Stomach smooth muscle (tissue), 2 donors: ENCODE measurements around the gene NETO1.

ENCODE experiments used
- H3K27ac ChIP-seq: one replicate; pipeline ENCODE4 v1.7.0; 2013; ENCODE audit warnings: mild to moderate bottlenecking, low read length, inconsistent platforms
- H3K27me3 ChIP-seq, 2 donors: one replicate each; pipeline ENCODE4 v1.7.0; 2013; ENCODE audit warnings: low read length in 2 of 2; ENCODE audit not compliant: insufficient read depth in 2 of 2, control insufficient read depth in 1 of 2
- H3K36me3 ChIP-seq, 2 donors: one replicate each; pipeline ENCODE4 v1.7.0; 2013; ENCODE audit warnings: low read length in 2 of 2; ENCODE audit not compliant: control insufficient read depth in 2 of 2, insufficient read depth in 2 of 2
- H3K4me1 ChIP-seq: one replicate; pipeline ENCODE4 v1.7.0; 2013; ENCODE audit warnings: low read length; ENCODE audit not compliant: control insufficient read depth, insufficient read depth
- H3K4me3 ChIP-seq, 2 donors: one replicate each; pipeline ENCODE4 v1.7.0; 2013; ENCODE audit warnings: low read length in 2 of 2
- H3K9ac ChIP-seq, 2 donors: one replicate each; pipeline ENCODE4 v1.7.0; 2013; ENCODE audit warnings: low read length in 2 of 2, mild to moderate bottlenecking in 1 of 2
- H3K9me3 ChIP-seq, 2 donors: one replicate each; pipeline ENCODE4 v1.7.0; 2013; ENCODE audit warnings: low read length in 2 of 2; ENCODE audit not compliant: control insufficient read depth in 2 of 2
- donor health status: healthy.
- donor health status: Pancreatic carcinoma.

NETO1 gene

DNA sequence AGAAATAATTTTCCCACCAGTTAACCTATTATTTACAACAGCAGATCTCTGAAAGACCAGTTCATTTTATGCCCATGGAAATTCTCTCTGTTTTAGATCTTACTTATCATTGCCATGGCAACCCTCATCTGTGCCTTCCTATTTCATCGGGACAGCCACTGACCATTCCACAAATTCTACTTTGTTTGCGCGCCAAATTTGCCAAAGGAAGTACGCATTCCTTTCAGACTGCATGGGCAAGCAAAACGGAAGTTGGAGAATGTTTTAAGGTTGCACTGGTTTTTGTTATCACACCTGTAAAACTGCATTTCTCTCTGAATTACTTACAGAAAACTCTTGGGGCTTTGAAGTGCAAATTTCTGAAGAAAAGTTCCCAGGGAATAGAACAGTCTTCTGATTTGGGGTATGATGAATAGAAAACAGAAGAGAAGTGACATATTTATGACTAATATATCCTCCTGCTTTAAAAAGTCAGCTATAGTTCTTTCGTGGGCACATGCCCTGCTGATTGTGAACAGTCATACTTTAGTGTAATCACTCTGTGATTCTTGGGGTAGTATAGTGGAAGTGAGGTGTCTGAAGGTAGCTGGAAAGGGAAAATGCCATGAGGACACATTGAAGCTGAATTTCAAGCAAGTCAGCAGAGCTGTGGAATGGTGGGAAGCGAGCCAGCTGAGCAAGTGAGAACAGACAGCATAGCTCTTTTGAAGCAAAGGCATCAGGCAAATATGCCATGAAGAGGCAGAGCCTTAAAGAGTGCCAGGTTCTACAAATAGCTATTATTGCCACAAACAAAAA is 20.9 kb downstream of the NETO1 start:
- no peaks in the 10 kb centered on the region for H3K36me3 ChIP-seq
- H3K27ac ChIP-seq, result no peak overlapping the region
- no peaks in the 10 kb centered on the region for H3K4me1 ChIP-seq
- H3K9ac ChIP-seq, result no peak overlapping the region
- H3K4me3 ChIP-seq, result no peak overlapping the region
- peaks cover 0 to 5% of the 10 kb centered on the region in 2 donors for H3K9me3 ChIP-seq
- no peaks in the 10 kb centered on the region for H3K27me3 ChIP-seq

DNA sequence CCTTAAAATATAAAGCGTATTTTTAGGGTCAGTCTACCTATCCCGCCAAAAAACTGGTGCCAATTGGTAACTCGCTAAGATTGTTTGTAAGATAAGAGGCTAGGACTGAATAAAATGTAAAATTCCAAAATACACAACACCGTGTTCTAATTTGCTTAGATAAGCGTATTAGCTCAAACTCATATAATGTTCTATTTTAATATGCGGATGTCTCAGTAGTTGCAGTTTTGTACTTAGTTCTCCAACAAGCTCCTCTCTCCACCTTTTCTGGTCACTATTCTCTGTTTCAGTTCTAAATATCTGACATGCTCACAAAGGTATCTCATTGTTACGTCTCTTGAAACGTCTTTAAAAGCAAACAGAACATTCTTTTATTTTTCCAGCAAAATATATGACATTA is 24.0 kb downstream of the NETO1 start:
- Histone ChIP-seq H3K36me3 (no peaks in the 10 kb centered on the region), H3K9me3 (peaks cover 0 to 5% of the 10 kb centered on the region in 2 donors), H3K4me3 (no peak overlapping the region), H3K4me1 (no peaks in the 10 kb centered on the region), H3K27me3 (no peaks in the 10 kb centered on the region), H3K27ac (no peak overlapping the region), H3K9ac (no peak overlapping the region)

DNA sequence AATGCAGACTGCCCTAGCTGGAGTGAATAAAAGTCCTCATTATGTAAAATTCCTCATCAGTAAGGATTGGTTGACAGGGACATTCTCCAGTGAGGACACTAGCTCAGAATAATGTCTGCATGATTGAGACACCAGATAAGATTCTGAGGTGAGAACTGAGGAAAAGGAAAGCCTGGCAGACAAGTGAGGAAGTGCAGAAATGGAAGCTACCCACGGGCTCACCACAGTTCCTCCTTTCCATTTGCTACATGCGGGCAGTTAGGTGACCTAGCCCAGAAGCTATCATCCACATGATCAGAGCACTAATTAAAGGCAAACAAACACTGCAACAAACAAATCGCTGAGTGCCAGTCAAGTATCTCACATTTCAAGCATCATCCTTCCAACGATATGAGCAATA is 27.7 kb downstream of the NETO1 start:
- H3K4me1 ChIP-seq, result no peaks in the 10 kb centered on the region
- H3K27ac ChIP-seq, result no peak overlapping the region
- H3K27me3 ChIP-seq, result no peaks in the 10 kb centered on the region
- H3K4me3 ChIP-seq, result no peak overlapping the region
- peaks cover 0 to 2% of the 10 kb centered on the region in 2 donors for H3K9me3 ChIP-seq
- H3K9ac ChIP-seq, result no peak overlapping the region
- H3K36me3 ChIP-seq, result no peaks in the 10 kb centered on the region

DNA sequence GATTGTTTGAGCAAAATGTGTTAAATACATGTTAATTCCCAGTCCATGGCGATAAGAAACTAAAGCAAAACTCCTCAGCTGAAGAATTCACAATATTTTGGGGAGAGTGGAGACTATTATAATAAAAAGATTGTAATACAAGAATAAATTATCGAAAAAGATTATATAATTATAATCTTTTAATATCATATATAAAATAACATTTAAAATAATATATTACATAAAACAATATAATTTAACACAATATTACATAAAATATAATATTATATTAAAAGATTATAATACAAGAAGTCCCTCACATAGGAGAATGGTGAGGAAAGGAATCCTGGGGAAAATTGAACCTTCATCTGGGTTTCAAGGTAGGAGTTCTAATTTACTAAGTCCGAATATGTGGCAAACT is 33.1 kb downstream of the NETO1 start:
- no peaks in the 10 kb centered on the region for H3K27me3 ChIP-seq
- H3K4me1 ChIP-seq, result no peaks in the 10 kb centered on the region
- H3K9ac ChIP-seq, result no peak overlapping the region
- H3K27ac ChIP-seq, result no peak overlapping the region
- H3K9me3 ChIP-seq, result no peaks in the 10 kb centered on the region
- H3K36me3 ChIP-seq, result no peaks in the 10 kb centered on the region
- H3K4me3 ChIP-seq, result no peak overlapping the region

DNA sequence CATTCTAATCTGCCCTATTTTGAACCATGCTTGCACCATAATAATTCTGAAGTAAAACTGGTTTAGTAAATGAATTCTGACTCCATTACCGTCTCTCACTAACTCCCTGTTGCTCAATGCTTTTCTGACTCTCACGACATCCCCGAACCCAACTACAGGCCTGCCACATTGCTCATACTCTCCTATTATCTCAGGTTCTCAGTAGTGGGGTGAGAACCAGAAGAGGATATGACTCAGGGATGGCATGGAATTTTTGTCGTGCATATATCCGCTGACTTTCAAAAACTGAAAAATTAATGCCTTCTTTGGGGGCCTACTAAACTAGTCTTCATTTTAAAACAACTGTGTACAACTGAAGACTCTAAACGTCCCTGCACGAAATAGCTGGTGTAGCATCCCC is 34.3 kb downstream of the NETO1 start:
- H3K27ac ChIP-seq, result no peak overlapping the region
- no peak overlapping the region for H3K9ac ChIP-seq
- H3K9me3 ChIP-seq, result no peaks in the 10 kb centered on the region
- no peaks in the 10 kb centered on the region for H3K36me3 ChIP-seq
- no peak overlapping the region for H3K4me3 ChIP-seq
- no peaks in the 10 kb centered on the region for H3K4me1 ChIP-seq
- H3K27me3 ChIP-seq, result no peaks in the 10 kb centered on the region

DNA sequence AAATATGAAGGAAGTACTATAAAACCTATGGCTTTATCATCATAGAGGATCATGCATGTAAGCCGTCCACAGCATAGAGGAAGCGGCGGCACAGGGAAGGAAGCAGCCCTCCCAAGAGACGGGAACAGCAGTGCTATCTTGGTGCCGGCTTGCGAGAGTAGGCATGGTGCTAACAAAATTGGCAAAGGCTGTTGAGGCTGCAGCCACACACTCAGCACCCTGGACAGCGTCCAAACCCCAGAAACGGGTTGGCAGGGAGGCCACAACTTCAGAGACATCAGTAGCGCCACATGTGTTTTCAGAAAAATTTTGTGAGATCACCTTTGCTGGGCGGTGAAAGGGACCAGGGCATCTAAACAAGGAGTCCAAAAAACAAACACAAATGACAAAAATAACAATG is 37.7 kb downstream of the NETO1 start:
- no peak overlapping the region for H3K27ac ChIP-seq

DNA sequence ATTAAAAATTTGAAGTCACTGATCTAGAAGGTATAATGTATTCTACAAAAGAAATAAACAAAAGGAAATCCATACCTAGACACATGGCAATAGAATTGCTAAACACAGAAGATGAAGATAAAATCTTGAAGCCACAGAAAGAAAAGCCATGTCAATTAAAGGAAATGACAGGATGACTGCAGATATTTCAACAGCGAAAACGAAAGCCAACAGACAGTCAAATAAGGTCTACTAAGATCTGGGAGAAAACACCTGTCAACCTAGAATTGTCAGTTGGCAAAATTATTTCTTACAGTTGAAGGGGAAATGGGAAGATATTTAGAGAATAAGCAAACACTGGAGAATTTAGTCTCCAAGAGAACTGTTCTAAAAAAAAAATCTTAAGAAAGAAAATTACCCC is 39.2 kb downstream of the NETO1 start:
- Histone ChIP-seq H3K27ac (no peak overlapping the region), H3K4me3 (no peak overlapping the region), H3K4me1 (no peaks in the 10 kb centered on the region), H3K9ac (no peak overlapping the region), H3K36me3 (no peaks in the 10 kb centered on the region), H3K27me3 (no peaks in the 10 kb centered on the region), H3K9me3 (no peaks in the 10 kb centered on the region)

More for the DNA sequence above, 37.7 kb downstream of the NETO1 start:
- no peaks in the 10 kb centered on the region for H3K4me1 ChIP-seq
- no peak overlapping the region for H3K4me3 ChIP-seq
- H3K36me3 ChIP-seq, result no peaks in the 10 kb centered on the region
- no peaks in the 10 kb centered on the region for H3K27me3 ChIP-seq
- H3K9ac ChIP-seq, result no peak overlapping the region
- no peaks in the 10 kb centered on the region for H3K9me3 ChIP-seq

DNA sequence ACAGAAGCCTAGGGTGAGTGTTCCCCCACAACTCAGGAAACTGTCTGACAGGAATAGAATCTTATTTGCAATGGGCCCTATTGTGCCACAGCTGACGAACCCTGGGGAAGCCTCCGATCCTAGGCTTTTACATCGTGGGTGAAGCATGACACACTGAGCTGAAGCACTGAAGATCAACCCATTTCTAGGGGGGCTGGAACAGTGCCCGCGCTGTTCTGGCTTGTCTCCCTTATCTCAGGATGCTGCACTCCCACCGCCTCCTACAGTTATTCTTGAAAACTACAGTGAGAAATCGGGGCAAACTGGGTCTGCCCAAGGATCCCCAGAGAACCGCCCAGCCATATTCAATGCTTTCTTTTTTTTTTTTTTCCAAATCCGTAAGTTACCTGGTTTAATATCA is 41.1 kb downstream of the NETO1 start:
- no peaks in the 10 kb centered on the region for H3K4me1 ChIP-seq
- H3K9me3 ChIP-seq, result no peaks in the 10 kb centered on the region
- no peak overlapping the region for H3K4me3 ChIP-seq
- no peak overlapping the region for H3K9ac ChIP-seq
- no peaks in the 10 kb centered on the region for H3K27me3 ChIP-seq
- no peak overlapping the region for H3K27ac ChIP-seq
- no peaks in the 10 kb centered on the region for H3K36me3 ChIP-seq

DNA sequence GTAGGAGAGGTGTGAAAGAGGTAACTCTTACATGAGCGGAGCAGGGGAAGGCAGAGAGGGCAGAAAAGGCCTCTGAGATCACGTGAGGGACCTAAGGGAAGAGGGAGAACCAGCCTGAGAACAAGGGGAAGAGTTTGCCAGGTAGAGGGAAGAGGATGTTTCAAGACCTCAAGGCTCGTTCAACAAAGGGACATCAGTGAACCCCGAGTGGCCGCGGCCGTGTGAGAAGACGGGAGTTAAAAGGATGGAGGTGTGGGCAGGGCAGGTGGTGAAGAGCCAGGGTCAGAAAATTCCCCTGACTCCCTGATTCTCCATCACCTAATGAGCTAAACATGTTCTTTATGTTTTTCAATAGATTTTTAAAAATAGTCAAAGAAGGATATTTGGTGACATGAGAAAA is 44.4 kb downstream of the NETO1 start:
- no peak overlapping the region for H3K9ac ChIP-seq
- no peaks in the 10 kb centered on the region for H3K36me3 ChIP-seq
- no peaks in the 10 kb centered on the region for H3K27me3 ChIP-seq
- H3K9me3 ChIP-seq, result no peaks in the 10 kb centered on the region
- no peak overlapping the region for H3K4me3 ChIP-seq
- no peak overlapping the region for H3K27ac ChIP-seq
- H3K4me1 ChIP-seq, result no peaks in the 10 kb centered on the region

DNA sequence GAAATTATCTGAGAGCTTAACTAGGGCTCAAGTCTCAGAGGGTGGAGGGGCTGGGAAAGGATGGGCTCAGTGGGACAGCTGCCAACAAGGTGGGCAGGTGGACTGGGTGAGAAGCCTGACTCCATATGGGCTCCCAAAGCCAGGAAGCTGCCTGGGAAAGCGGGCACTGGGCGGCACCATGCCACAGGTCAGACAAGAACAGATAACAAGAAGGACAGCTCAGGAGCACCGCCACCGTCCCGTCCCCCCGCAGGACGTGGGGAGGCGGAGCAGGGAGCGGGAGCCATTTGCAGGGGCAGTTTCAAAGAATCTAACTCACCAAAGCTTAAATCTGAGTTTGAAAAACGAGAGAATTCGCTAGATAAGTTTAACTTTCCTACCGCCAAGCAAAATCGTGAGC is 45.6 kb downstream of the NETO1 start:
- Histone ChIP-seq H3K4me3 (no peak overlapping the region), H3K36me3 (no peaks in the 10 kb centered on the region), H3K9ac (no peak overlapping the region), H3K27me3 (no peaks in the 10 kb centered on the region), H3K27ac (no peak overlapping the region), H3K9me3 (no peaks in the 10 kb centered on the region), H3K4me1 (no peaks in the 10 kb centered on the region)

DNA sequence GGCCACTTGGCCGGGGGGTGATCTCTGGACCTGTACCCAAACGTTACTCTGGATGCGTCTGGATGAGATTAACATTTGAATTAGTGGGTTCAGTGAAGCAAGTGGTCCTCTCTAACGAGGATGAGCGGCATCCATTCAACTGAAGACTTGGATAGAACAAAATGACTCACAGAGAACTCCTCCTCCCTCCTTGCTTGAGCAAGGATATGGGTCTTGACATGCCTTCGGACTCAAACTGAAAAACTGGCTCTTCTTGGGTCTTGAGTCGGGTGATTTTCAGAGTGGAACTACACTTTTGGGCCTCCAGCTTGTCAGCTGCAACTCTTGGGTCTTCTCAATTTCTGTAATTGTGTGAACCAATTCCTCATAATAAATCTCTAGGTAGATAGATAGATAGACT is 47.2 kb downstream of the NETO1 start:
- Histone ChIP-seq H3K4me1 (no peaks in the 10 kb centered on the region), H3K9me3 (no peaks in the 10 kb centered on the region), H3K4me3 (no peak overlapping the region), H3K27ac (no peak overlapping the region), H3K27me3 (no peaks in the 10 kb centered on the region), H3K9ac (no peak overlapping the region), H3K36me3 (no peaks in the 10 kb centered on the region)
